ENCODE data around the gene HIP1R. TPM values are rescaled to one million over a fixed set of nuclear protein-coding genes. Genes with fewer than 3 reads are reported as not detected.

The HIP1R gene
- total RNA-seq, 1 experiment from 2014 or later, result 234 TPM

- H3K27me3 Mint-ChIP-seq (ENCODE audit: unreplicated experiment), result no peaks in the 10 kb centered on the region
- CTCF ChIA-PET, result interaction anchor here (0.6 kb wide), 1 partner anchor 112 kb away, joined by 7 read pairs; no protein-coding TSS in a partner anchor
- peaks cover 36% of the 10 kb centered on the region for H3K36me3 Mint-ChIP-seq (ENCODE audit: insufficient read depth, unreplicated experiment)
- H3K9me3 Mint-ChIP-seq (ENCODE audit: low read depth, unreplicated experiment), result no peaks in the 10 kb centered on the region
- no peak overlapping the region for H3K27ac Mint-ChIP-seq (ENCODE audit: unreplicated experiment)
- TF ChIP-seq CTCF (IDR thresholded peaks at IDR 0.05; ENCODE audit: unreplicated experiment), result no peak
- intact Hi-C loops (cut with micrococcal nuclease; ENCODE audit: unreplicated experiment), result no loop called here
- DNase-seq, result no peak
- peaks cover 27% of the 10 kb centered on the region for H3K4me1 Mint-ChIP-seq (ENCODE audit: low read depth, unreplicated experiment)
- H3K4me3 Mint-ChIP-seq (ENCODE audit: low read depth, unreplicated experiment), result no peak overlapping the region
- no TSS peak for BruUV-seq (replicated peaks)
These were observed 10.8 kb downstream of the HIP1R start for GRCh38 chr12:122845865-122846621.

GRCh38 chr12:122846622-122847515 lies 11.6 kb downstream of the HIP1R start:
- intact Hi-C loops (cut with micrococcal nuclease; ENCODE audit: unreplicated experiment), result no loop called here
- Mint-ChIP-seq H3K27ac (ENCODE audit: unreplicated experiment) (no peak overlapping the region), H3K4me1 (ENCODE audit: low read depth, unreplicated experiment) (peaks cover 19% of the 10 kb centered on the region), H3K36me3 (ENCODE audit: insufficient read depth, unreplicated experiment) (peaks cover 38% of the 10 kb centered on the region), H3K27me3 (ENCODE audit: unreplicated experiment) (no peaks in the 10 kb centered on the region), H3K4me3 (ENCODE audit: low read depth, unreplicated experiment) (no peak overlapping the region), H3K9me3 (ENCODE audit: low read depth, unreplicated experiment) (no peaks in the 10 kb centered on the region)
- CTCF ChIA-PET, result no interaction called here
- no TSS peak for BruUV-seq (replicated peaks)
- TF ChIP-seq CTCF (IDR thresholded peaks at IDR 0.05; ENCODE audit: unreplicated experiment), result no peak
- no peak for DNase-seq

- intact Hi-C loops (cut with micrococcal nuclease; ENCODE audit: unreplicated experiment), result no loop called here
- DNase-seq, result no peak
- H3K4me3 Mint-ChIP-seq (ENCODE audit: low read depth, unreplicated experiment), result no peak overlapping the region
- H3K27me3 Mint-ChIP-seq (ENCODE audit: unreplicated experiment), result no peaks in the 10 kb centered on the region
- TF ChIP-seq CTCF (IDR thresholded peaks at IDR 0.05; ENCODE audit: unreplicated experiment), result no peak
- H3K27ac Mint-ChIP-seq (ENCODE audit: unreplicated experiment), result no peak overlapping the region
- H3K9me3 Mint-ChIP-seq (ENCODE audit: low read depth, unreplicated experiment), result no peaks in the 10 kb centered on the region
- BruUV-seq (replicated peaks), result no TSS peak
- H3K4me1 Mint-ChIP-seq (ENCODE audit: low read depth, unreplicated experiment), result peaks cover 13% of the 10 kb centered on the region
- CTCF ChIA-PET, result no interaction called here
- H3K36me3 Mint-ChIP-seq (ENCODE audit: insufficient read depth, unreplicated experiment), result peaks cover 44% of the 10 kb centered on the region
These were observed 12.2 kb downstream of the HIP1R start for GRCh38 chr12:122847516-122847836.

- H3K4me3 Mint-ChIP-seq (ENCODE audit: low read depth, unreplicated experiment), result no peak overlapping the region
- no TSS peak for BruUV-seq (replicated peaks)
- H3K27ac Mint-ChIP-seq (ENCODE audit: unreplicated experiment), result no peak overlapping the region
- no peak for DNase-seq
- H3K36me3 Mint-ChIP-seq (ENCODE audit: insufficient read depth, unreplicated experiment), result peaks cover 49% of the 10 kb centered on the region
- no peaks in the 10 kb centered on the region for H3K9me3 Mint-ChIP-seq (ENCODE audit: low read depth, unreplicated experiment)
- no peaks in the 10 kb centered on the region for H3K27me3 Mint-ChIP-seq (ENCODE audit: unreplicated experiment)
- CTCF ChIA-PET, result no interaction called here
- no peak for TF ChIP-seq CTCF (IDR thresholded peaks at IDR 0.05; ENCODE audit: unreplicated experiment)
- intact Hi-C loops (cut with micrococcal nuclease; ENCODE audit: unreplicated experiment), result no loop called here
- H3K4me1 Mint-ChIP-seq (ENCODE audit: low read depth, unreplicated experiment), result peaks cover 8% of the 10 kb centered on the region
These were observed 12.7 kb downstream of the HIP1R start for GRCh38 chr12:122847921-122848421.

Measured in Calu3 (cell line).